Panc1 (cell line): Measurements from ENCODE around the gene PCDHB11.

ENCODE experiments used
- POLR2AphosphoS5 ChIP-seq: IDR thresholded peaks from 2 replicates; pipeline ENCODE4 v1.6.1; 2012; ENCODE audit warnings: mild to moderate bottlenecking, low read depth, low read length, moderate library complexity
- SIN3A ChIP-seq: IDR thresholded peaks from 2 replicates; pipeline ENCODE4 v1.6.1; 2012; ENCODE audit warnings: low read depth, mild to moderate bottlenecking, low read length, moderate library complexity, borderline replicate concordance; ENCODE audit not compliant: insufficient read depth
- TCF7L2 ChIP-seq: IDR thresholded peaks from 2 replicates; pipeline ENCODE4 v1.6.1; 2011; ENCODE audit warnings: mild to moderate bottlenecking, low read depth, low read length, inconsistent platforms
- TF ChIP-seq, protein P1 (sequence below), 2 experiments: IDR thresholded peaks; 2 replicates each; pipeline ENCODE4 v1.6.1; 2011 to 2012; ENCODE audit warnings: low read depth in 2 of 2, control low read depth in 1 of 2, low read length in 1 of 2, mild to moderate bottlenecking in 1 of 2, moderate library complexity in 1 of 2; ENCODE audit not compliant: insufficient read depth in 1 of 2
- TF ChIP-seq, protein P2 (sequence below): fragments of 450-650 bp; IDR thresholded peaks from 2 replicates; pipeline ENCODE4 v1.5.1; 2017; ENCODE audit warnings: mild to moderate bottlenecking

DNA sequence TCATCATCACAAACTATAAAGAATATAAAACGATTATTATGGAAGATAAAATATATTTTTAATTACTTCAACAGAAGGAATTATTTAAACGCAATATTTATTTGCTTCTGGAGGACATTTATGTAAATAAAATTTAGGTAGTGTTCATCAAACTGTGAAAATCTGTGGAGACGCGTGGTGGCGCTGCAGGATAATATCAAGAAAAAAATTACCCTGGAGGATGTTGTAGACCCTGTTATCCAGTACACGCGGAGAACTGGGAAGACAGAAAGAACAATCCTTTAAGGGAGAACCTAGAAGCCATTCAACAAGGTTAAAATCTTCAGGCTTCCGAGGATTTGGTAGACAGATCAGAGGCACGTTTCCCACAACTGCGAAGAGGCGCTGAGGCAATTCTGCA is 9.1 kb downstream of the PCDHB11 start, which contains the start of gene PCDHB12:
- TF ChIP-seq, protein P1, sequence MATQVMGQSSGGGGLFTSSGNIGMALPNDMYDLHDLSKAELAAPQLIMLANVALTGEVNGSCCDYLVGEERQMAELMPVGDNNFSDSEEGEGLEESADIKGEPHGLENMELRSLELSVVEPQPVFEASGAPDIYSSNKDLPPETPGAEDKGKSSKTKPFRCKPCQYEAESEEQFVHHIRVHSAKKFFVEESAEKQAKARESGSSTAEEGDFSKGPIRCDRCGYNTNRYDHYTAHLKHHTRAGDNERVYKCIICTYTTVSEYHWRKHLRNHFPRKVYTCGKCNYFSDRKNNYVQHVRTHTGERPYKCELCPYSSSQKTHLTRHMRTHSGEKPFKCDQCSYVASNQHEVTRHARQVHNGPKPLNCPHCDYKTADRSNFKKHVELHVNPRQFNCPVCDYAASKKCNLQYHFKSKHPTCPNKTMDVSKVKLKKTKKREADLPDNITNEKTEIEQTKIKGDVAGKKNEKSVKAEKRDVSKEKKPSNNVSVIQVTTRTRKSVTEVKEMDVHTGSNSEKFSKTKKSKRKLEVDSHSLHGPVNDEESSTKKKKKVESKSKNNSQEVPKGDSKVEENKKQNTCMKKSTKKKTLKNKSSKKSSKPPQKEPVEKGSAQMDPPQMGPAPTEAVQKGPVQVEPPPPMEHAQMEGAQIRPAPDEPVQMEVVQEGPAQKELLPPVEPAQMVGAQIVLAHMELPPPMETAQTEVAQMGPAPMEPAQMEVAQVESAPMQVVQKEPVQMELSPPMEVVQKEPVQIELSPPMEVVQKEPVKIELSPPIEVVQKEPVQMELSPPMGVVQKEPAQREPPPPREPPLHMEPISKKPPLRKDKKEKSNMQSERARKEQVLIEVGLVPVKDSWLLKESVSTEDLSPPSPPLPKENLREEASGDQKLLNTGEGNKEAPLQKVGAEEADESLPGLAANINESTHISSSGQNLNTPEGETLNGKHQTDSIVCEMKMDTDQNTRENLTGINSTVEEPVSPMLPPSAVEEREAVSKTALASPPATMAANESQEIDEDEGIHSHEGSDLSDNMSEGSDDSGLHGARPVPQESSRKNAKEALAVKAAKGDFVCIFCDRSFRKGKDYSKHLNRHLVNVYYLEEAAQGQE (IDR thresholded peaks at IDR 0.05; ENCODE audit: insufficient read depth in 1 of 2, low read depth in 2 of 2, low read length in 1 of 2): no peak
- TF ChIP-seq, protein P2, sequence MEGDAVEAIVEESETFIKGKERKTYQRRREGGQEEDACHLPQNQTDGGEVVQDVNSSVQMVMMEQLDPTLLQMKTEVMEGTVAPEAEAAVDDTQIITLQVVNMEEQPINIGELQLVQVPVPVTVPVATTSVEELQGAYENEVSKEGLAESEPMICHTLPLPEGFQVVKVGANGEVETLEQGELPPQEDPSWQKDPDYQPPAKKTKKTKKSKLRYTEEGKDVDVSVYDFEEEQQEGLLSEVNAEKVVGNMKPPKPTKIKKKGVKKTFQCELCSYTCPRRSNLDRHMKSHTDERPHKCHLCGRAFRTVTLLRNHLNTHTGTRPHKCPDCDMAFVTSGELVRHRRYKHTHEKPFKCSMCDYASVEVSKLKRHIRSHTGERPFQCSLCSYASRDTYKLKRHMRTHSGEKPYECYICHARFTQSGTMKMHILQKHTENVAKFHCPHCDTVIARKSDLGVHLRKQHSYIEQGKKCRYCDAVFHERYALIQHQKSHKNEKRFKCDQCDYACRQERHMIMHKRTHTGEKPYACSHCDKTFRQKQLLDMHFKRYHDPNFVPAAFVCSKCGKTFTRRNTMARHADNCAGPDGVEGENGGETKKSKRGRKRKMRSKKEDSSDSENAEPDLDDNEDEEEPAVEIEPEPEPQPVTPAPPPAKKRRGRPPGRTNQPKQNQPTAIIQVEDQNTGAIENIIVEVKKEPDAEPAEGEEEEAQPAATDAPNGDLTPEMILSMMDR: peak; percentile 67
- TF ChIP-seq POLR2AphosphoS5 (no peak), TCF7L2 (no peak), SIN3A (no peak)
